NCI-H2171 (cell line): ENCODE results near the gene ACOX3.
"Not testable (repeated sequence)": the region's sequence is repeated elsewhere in the genome, so short reads cannot be mapped to it uniquely, and the experiment has no call there.

Experiments used
- DNase-seq: peaks from one replicate; lab custom pipeline; 2025; lab: John Stamatoyannopoulos, UW

Gene ACOX3

DNA sequence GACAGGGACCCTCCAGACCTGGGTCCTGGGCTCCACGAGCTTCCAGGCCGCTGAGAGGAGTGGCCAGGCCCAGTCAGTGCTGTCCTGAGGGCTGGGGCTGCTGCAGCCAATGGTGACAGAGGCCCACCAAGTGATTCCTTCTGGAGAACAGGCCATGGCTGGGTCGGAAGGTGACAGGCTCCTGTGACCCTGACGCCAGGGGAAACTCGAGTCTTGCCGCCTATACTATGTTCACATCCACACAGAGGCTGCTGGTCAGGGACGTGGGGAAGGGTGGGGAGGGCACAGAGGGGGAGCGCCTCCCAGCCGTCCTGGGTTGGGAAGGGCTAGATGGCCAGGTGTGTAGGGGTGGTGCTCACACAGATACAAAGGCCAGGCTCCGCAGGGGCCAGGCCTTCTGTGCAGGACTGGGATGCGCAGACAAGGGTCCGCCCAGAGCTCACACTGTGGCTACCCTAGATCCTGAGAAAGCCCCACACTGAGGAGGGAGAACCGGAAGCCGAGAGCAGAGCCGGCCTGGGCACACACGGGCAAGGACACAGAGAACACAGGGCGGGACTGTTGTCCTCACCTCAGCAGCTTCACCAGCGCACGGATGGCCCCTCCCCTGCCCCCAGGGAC, 89.6 kb downstream of the ACOX3 start:
- no peak for DNase-seq

DNA sequence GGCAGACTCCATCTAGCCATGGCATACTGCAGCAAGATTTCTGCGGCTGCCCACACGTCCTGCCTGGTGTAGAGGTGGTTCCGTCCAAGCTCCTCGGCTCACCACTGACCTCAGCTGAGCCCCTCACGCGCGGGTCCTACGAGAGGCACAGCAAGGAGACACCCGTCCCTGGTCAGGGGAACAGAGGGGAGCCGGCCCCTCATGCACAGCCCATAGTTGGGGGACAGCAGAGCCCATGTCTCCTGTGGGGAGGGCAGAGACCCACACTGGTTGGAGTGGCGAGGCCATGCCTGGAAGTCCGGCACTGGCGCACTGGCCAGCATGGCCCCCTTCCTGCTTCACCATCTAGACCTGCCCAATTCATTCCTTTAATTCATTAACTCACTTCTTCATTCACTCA, 90.2 kb downstream of the ACOX3 start:
- no peak for DNase-seq

DNA sequence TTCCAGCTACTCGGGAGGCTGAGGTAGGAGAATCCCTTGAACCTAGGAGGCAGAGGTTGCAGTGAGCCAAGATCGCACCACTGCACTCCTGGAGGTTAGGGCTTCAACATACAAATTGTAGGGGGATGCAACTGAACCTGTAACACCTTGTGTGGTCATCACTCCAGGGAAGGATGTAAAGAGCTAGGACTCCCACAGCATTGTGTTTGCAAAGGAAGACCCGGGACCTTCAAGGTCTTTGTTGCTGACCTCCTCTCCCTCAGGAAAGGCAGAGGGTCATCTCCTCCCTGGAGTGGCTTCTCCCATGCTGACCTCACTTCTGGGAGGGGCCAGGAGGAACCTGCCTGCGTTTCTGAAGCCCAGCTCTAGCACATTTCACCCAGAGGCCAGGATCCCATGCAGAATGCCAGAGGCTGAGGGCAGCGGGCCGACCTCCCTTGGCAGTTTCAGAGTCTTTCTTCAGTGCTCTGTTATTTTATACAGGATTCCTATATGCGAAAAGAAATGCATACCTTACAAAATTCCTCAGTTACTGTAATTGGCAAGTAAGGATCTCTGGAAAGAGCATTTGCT, 90.8 kb downstream of the ACOX3 start:
- DNase-seq: no peak

DNA sequence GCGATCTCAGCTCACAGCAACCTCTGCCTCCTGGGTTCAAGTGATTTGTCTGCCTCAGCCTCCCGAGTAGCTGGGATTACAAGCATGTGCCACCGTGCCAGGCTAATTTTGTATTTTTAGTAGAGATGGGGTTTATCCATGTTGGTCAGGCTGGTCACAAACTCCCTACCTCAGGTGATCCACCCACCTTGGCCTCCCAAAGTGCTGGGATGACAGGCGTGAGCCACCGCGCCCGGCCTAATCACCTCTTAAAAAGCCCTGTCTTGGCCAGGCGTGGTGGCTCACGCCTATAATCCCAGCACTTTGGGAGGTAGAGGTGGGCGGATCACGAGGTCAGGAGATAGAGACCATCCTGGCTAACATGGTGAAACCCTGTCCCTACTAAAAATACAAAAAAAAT, 91.3 kb downstream of the ACOX3 start:
- DNase-seq: not testable (repeated sequence)

DNA sequence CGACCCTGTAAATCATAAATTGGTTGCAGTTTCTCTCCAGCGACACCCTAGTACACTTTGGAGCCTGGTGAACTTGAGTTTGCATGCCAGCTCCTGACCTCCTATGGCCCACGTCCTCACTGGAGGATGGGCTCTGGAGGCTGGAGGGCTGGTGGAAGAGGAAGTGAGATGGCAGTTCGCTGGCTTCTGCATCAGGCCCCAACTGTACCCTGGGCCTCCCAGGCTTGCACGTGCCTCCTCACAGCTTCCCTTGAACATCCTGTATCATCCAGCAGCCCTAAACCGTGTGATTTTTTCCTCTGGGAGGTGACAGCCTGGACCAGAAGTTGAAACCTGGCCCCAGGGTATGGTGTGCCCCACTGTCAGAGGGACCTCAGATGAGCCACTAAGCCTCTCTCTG, 92.5 kb downstream of the ACOX3 start:
- DNase-seq: no peak

DNA sequence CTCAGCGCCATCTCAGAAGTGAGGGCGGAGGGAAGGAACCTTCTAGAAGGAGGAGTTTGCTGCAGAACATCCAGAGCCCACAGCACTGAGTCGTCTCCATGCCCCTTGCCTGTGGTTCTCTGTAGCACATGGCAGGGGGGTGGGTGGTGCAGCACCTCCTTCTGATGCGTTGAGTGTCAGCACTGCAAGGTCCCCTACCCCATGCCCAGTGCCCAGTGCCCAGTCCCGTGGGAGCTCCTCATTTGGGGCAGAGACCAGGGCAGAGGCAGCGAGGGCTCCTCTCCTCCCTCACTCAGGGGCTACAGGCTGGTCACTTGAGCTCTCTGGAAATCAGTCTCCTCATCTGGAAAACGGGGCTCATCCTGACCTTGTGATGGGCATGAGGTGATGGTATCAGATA, 92.9 kb downstream of the ACOX3 start:
- DNase-seq: no peak

DNA sequence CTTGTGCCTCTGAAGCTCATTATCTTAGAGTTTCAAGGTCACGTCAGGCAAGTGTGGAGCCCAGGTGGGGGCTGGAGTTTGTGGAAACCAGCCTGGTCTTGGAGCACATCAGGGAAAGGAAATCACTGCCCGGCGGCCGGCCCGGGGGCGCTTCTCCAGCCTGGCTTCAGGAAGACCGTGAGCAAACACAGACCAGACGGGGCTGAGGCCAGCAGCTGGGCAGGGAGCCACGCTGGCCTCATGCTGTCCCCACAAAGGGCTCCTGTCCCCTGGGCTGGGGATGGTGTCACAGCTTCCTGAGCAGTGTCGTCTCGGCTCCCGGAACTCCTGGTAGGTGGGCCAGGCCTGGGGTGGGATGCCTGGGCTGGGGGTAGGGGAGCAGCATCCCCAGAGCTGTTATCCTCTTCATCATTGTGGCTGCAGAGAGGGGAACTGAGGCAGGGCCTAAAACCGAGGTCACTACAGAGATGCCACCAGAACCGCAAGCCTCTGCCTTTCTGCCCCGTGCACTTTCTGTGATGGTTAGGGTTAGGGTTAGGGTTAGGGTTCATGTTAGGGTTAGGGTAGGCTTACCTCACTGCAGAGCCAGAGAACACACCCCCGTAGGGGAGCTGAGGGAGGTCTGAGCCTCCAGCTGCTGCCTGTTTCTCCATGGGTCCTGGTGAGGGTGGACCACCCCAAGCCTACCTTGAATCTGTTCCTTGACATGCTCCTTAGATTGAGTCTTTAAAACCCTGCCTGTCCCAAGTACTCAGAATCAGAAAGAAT, 93.5 kb downstream of the ACOX3 start:
- no peak for DNase-seq

DNA sequence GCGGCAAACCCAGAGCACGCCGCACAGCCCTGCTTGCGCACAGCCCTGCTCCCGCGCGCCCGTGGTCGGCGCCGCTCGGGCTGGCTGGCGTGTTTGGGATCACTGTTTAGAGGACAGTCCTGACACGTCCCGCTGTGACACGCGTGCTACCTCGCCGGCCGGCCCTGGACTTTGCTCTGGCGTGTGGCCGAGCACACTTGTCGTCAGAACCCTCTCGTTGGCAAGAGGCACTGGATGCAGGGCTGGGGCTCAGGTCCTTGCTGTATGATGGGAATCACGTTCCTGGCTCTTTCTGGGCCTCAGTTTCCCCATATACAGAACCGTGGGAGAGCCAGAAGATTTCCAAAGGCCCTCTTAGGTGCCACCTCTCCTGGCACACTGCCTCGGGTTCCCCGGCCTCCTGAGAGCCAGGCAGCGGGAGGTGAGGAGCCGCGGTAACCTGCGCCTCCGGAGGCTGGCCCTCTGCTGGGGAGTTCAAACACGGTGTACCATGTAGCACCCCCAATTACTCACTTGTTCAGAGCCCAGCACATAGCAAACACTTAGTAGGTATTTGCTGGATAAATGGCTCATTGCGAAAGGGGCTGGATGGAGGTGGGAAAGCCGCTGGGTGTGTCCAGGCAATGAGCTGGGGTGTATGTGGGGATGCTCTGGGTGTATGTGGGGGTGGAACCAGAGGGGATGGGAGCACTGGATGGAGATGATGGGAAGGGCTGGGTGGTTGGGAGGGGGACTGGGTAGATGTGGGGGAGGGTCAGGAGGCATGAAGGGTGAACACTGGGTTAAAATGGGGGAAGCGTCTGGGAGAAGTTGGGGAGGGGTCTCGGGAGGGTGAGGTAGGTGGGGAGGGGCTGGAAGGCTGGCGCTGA, 94.3 kb downstream of the ACOX3 start:
- DNase-seq: no peak

DNA sequence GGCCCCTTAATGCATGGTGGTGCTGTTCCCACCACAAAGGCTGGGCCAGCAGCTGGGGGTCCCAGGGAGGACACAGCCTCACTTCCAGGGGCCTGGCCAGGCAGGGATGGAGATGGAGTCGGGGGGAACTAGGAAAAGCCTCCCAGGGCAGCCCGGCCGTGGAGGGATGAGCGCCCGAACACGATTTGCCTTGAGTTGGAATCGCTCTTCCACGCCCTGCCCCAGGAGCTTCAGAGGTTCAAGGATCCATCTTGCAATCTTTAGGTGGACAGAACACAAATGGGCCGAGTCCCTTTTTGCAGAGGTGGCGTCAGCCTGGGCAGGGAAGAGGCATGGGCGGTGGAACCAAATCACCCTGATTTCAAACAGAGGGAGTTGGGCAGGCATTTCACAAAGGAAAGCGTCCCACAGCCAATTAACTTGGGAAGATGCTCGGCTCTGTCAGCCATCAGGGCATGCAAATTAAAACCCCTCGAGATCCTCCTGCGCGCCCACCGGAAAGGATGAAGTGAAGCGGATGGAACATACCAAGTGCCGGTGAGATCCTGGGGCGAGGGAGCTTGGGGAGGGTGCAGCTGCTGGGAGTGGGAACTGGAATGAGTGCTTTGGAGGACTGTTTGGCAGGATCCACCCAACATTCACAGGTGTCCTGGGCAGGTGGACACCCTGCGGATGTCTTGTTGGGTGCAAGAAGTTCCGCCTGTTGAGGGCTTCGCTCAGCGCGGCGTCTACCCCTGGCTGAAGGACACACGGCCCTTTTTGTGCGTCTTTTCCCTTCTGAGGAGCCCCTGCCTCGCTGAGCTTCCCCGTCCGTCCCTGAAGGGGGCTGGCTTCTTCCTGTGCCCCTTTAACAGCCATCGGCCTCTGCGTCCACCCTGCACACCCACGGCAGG, 95.2 kb downstream of the ACOX3 start:
- DNase-seq: no peak

DNA sequence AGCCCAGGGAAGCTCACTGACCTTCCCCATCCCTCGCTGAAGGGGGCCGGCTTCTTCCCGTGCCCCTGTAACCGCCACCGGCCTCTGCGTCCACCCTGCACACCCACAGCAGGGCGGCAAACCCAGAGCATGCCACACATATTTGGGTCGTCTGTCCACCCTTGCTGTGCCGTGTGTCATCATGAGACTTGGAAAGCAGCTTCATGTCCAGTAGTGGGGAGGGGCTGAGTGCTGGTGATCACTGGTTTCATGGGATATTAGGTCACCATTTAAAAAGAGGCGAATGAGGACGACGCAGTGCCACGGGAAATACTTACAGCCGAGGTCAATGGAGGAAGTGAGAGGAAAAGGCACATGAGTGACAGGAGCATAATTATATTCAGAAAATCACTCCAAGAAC, 96.1 kb downstream of the ACOX3 start:
- no peak for DNase-seq

DNA sequence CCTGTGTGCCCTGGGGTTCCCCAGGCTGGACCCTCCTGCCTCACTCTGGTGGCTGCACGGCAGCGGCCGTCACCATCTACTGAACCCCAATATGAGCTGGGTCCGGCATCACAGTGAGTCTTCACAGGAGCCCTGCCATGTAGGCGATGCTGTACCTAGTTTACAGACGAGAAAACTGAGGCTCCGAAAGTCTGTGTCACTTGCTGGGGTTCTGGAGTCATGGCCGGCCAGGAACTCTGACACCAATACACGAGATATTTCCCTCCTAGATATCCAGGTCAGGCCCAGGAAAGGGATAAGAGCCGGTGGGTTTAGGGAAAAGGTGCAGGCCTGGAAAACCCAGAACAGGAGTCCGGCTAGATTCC, 96.6 kb downstream of the ACOX3 start:
- no peak for DNase-seq

DNA sequence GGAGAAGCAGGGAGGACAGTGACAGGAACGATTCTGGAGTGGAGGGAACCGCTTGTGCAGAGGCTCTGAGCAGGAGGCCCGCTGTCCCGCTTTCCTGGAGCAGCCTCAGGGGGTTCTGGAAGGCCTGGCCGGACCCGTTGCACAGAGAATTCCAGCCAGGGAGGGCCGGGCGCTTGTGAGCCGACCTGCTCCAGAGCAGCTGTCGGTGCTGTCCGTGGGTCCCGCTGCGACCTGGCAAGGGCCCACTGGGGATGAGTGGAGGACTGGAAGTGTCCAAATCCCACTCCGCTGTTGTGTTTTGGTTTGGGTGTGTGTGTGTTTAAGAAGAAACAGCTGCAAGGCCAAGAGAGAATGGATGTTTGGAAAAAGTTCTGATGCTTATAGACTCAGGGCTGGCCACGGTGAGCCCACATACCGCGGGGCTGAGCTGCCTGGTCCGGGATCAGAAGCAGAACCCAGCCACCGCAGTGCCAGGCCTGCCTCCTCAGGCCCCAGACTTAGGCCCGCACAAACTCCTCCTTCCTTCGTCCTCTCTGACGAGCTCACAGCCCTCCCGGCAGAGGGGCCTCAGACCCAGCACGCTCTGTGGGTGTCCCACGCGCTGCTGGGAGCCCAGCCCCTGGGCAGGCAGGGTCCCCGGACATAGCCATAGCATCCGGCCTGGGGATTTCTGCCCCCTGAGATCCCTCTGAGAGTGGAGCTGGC, 97.1 kb downstream of the ACOX3 start:
- DNase-seq: no peak

DNA sequence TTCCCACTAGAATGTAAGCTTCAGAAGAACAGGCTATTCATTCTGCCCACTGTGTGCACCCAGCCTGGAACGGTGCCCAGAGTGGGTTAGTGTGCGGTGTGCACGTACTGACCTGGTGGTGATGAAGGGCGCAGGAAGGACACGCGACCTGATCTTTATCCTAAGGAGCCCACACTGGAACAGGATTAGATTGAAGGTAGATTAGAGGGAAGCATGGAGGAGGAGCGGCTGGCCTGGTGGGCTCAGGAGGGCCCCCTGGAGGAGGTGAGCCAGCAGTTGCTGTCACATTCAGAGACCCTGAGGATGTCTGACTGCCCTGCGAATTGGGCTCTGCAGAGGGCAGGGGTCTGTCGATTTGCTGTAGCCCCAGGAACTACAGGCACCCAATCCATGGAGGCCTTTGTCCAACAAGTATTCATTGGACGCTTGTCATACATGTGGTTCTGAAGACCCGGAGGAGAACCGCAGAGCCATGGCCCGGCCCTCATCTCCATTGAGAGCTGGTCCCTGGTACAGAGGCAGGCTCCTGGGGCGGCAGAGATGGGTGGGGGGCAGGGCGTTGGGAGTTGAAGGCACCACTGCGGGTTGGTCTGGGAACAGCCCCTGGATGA, 97.8 kb downstream of the ACOX3 start:
- DNase-seq: no peak

DNA sequence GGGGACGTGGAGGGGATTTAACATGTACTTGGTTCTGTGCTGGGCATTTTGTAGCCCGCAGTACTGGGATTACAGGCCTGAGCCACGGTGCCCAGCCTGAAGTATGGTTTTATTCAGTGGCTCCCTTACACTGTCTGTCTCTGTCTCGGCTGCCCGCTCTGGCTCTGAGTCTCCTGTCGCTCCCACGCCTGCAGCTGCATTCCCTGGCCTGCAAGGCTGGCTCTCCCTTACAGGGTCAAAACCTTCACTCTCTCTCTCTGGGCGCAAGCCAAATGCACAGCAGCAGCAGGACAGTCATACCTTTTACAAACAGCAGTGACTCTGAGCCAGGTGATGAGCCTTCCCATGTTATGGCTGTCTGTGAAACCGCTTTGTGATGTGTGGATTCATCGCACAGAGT, 98.8 kb downstream of the ACOX3 start:
- no peak for DNase-seq

DNA sequence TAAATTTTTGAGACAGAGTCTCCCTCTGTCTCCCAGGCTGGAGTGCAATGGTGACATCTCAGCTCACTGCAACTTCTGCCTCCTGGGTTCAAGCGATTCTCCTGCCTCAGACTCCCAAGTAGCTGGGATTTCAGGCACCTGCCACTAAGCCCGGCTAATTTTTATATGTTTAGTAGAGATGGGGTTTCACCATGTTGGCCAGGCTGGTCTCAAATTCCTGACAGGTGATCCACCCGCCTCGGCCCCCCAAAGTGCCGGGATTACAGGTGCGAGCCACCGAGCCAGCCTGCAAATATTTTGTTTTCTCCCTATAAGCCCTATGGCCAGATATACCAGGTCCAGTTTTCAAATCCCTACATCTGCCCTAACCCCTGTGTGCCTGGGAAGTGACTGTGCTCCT, 99.2 kb downstream of the ACOX3 start:
- DNase-seq: not testable (repeated sequence)

DNA sequence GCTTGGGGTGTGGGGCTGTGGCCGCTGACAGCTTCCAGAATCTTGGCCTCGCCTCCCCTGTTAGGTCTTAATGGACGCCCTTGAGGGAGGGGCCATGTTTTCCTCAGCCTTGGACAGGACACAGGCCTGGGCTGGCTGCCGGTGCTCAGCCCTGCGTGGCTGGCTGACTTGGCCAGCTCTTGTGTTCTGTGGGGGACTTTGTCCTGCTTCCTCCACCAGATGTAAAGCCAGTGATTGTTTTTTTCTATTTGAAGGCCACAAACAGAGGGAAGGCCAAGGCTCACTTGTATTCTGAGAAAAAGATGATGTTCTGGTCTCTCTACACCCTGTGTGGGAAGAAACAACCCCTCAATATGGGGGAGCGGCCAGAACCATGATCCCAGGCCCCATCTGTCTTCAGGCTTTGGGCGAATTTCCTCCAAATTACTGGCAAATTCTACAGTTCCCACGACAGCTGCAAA, 99.7 kb downstream of the ACOX3 start:
- DNase-seq: no peak

DNA sequence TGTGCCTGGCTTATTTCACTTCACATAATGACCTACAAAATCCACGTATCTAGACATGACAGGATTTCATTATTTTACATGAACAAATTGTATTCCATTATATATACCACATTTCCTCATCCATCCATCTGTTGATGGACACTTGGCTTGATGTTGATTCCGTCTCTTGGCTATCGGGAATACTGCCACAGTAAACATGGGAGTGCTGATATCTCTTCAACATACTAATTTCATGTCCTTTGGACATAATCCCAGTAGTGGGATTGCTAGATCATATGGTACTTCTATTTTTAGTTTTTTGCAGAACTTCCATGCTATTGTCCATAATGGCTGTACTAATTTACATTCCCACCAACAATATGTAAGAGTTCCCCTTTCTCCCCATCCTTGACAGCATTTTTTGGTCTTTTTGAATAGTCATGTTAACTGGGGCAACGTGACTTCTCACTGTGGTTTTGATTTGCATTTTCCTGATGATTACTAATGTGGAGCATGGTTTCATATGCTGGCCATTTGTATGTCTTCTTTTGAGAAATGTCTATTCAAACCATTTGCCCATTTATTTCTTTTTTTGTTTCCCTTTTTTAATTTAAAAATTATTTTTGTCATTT, 102.1 kb downstream of the ACOX3 start:
- DNase-seq: no peak

DNA sequence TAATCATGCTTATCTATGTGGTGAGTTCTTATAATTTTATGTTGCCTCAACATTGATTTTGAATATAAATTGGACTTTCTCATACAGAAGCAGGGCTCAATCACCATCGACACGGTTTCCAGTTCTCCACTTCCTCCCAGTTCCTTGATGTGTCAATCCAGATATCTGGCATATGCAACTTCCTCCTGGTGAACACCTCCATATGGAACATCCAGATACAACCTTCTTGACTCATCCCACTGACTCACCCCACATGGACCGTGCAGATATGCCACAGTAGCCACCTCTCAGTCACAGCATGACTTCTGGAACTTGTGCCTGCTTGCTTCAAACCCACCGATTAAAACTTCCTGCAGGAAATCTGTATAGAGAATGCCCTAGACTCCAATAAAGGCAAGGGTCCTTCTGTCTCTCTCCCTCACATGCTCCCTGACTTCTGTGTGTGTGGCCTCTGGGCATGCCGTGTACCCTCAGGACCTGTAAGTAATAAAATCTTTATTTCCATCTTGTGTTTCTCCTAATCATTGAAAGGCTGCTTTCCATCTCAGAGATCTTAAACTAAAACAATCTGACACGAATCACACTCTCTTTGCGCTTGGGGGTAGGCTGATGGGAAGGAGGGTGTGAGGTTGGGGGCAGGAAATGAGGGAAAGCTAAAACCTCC, 104.0 kb downstream of the ACOX3 start:
- no peak for DNase-seq

DNA sequence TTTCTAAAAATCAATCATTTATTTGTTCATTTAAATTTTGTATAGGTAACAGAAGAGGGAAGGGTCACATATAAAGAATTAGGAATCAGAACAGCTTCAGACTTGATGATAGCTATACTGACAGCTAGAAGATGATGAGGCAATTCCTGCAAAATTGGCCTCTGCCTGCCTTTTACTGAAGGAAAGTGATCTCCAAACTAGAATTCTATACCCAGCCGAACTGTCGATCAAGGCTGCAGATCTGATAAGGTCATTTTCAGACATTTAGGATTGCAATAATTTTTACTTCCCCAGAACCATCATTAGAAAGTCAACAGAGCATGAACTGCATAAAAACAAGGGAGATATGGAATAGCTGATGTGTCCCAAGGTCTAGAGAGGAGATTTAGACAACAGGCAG, 104.7 kb downstream of the ACOX3 start:
- no peak for DNase-seq
